Tongue (tissue), 2 donors: Measurements from ENCODE around the gene IST1. TPM values are rescaled to one million over a fixed set of nuclear protein-coding genes. Genes with fewer than 3 reads are reported as not detected.
"Not testable (repeated sequence)": the region's sequence is repeated elsewhere in the genome, so short reads cannot be mapped to it uniquely, and the experiment has no call there.

Experiments used
- DNase-seq: peaks from one replicate; pipeline ENCODE4 v3.0.0-alpha.2; 2015
- total RNA-seq: library from RNA; depleted of rRNA; stranded (reverse); fragments of >200 nt; gene quantifications from one replicate; pipeline ENCODE4 v1.2.3, GENCODE V29; 2014

The IST1 gene
- 213 TPM for total RNA-seq

DNA sequence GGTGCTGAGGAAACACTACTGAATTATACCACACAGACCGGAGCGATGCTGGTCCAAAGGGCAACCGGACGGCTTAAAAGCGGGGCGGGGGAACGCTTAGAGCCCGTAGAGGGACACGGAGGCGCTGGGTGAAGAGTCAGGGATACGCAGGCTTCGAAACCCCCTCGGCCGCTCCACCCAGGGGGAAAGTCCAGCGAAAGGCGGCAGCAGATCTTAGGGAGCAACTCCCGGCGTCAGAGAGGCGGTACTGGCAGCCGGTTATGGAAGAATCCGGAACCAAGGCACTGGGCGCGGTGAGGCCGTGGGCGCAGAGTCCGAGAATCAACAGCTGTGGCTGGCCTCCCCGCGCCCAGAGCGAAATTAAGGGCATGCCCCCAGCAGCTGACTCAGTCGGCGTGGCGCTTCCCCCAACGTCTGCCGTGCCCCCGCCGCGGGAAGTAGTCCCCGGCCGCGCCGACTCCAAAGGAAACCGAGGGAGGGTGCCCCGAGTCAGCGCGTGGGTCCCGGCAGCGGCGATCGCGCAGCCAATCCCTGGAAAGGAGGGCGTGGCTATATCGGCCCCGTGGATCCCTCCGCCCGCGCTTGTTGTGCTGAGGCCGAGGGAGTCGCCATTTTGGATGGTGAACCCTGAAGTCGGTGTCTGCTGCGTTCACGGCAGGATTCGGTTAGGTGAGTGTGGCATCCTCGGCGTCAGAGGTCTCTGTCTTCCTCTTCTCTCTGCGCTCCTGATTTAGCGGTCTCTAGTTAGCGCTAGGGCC lies at the start of gene IST1:
Gene IST1 (plus strand): TSS at position 611 of the 758 bp plus-strand sequence. CDS start 20,110 bp downstream, outside the sequence.
- DNase-seq = peak; percentile 99

DNA sequence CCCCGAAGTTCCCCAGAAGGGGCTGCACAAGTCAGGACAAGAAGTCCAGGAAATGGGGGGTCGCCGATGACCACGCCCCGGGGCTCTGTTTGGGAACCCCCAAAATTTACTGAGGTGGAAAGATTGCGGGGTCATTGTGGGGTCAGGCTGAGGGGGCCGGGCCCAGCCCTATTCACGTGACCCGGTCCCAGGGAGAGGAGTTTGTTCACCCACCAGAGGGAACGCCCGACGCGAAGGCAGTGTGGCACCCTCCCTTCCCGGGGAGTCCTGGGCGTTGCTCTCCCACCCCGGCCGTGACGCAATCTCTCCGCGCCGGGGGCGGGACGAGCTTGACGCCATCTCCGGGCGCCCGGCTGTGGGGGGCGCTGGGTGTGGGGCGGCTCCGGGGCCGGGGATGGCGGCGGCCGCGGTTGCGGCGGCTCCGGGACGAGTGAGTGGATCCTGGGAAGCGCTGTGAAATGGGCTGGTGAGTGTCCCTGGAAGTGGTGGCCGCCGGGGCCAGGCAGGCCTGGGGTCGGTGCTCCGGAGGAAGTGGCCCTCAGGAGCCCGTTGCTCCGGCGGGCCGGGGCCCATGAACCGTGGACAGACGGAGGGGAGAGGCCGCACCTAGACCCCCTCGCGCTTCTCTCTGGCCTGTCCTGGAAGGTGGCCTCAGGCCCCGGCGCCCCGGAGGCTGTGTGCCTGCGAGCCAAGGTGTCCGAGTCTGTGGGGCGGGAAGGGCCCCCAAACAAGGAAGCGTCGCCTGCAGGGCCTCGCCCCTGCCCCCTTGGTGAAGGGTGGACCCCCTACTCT lies 49.5 kb upstream of the IST1 start, which contains the start of gene ATXN1L:
Gene ATXN1L (plus strand): TSS at position 338 of the 792 bp plus-strand sequence. CDS start 3,765 bp downstream, outside the sequence.
- peak; percentile 94 for DNase-seq

DNA sequence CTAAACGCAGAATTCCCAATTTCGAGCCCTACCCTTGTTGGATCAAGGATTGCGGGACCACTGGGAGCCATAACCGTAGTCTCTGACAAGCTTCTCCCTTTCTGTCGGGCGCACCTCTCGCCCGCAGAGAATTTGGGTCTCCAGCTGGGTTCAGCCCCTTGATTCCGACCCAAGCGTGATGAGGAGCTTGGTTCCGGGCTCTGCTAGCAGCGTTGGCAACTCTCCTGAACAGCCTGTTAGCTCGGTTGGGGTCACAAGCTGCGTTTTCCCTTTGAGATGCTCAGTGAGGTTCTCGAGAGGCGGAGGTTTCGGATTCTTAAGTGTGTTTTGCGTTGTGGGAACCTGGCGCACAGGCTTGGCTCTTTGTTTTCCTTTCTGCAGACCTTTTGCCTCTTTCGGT lies 48.9 kb upstream of the IST1 start:
- peak; percentile 16 for DNase-seq

DNA sequence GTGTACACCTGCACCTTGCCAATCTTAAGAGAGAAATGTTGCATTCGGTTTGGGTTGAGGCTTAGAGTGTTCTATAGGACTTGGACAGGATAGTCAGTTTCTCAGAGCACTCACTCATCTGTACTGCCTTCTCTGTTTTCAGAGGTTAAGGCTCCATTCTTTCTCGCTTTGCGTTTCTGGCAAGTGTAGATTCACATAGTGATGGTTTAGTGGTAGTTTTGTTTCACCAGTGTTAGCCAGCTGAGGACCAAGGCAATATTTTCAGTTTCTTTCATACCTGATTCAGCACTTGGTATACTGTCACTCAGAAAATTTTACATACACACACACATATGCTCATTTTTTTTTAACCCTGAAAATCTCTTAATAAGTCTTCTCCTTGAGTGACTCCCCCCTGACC lies 48.2 kb upstream of the IST1 start:
- DNase-seq = no peak

DNA sequence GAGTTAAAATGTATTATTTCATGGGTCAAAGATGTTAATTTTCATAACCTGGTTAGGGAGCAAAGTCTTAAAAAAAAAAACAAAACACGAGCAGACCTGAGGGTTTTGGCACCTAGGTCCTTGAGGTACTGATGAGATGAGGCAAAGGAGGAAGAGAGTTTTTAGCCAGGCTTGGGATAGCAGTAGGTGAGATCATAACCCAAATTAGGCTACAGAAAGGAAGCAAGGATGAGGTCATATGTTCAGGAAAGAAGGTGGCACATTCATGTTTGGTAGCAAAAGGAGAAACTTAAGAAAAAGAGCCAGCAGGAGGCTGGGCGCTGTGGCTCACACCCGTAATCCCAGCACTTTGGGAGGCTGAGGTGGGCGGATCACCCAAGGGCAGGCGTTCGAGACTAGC lies 46.7 kb upstream of the IST1 start:
- no peak for DNase-seq

DNA sequence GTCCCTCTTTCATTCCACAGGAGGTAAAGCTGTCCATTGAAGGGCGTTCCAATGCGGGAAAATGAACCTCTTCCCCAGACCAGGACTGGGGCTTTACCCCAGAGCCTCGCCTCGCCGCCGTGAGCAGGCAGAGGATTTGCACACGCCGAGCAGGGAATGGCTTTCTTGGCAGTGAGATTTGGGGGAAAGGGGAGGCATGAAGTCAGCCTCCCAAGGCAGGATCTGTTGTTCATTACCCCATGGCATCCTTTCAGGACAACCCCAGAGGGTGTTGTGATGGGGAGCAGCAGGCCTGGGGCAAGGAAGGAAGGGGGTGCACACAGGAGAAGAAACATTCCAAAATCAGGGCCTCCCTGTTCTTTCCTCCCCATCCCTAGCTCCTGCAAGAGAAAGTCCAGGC lies 43.6 kb upstream of the IST1 start:
- peak; percentile 22 for DNase-seq

DNA sequence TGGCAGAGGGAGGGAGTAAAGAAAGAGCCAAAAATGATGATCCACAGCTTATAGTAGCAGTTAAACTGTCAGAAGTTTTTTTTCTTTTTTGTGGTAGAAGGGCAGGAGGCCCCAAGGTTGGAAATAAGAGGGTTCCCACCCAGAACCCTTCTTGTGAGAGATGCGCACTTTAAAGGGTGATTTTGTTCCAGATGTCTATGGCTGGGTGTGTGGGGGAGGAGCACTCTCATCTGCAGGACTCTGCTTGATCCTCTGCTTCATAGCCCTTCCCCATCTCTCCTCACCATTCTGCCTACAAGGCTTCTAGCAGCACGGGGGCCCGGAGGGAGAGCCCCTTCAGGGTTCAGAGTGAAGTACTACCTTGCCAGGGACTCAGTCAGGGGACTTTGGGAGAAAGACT lies 43.2 kb upstream of the IST1 start:
- no peak for DNase-seq

DNA sequence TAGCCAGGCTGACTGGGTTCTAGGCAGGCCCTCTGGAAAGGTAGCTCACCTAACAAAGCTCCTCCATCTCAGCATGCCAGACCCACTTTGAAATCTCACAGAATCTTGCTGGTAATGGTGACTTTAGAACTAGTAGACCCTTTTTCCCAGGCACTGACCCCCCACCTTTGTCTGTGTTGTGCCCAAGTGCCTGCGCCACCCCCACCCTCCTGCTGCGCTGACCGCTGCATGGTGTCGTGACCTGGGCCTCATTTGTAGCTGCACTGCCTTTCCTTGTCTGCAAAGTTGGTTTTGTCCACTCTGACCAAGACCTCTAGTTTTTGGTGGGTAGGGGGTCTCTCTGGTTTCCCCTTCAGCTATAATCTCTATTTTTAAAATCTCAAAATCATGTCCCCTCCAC lies 42.8 kb upstream of the IST1 start:
- no peak for DNase-seq

DNA sequence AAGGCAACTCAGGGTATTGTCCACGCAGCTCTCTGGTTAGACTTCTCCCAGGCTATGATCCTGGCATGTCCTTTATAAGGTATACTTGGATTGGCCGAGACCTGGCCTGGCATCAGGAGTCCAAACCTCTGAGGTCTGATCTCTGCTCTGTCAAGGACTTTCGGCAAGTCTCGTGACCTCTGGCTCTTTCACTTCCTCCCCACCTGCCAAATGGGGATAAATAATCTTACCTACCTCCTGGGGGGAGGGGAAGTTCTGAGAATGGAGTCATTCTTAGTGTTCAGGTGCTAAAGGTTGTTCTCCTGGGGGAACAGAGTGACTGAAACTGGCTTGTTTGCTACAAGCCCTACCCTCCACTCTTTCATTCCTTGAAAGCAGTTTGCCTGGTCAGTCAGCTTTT lies 41.9 kb upstream of the IST1 start:
- no peak for DNase-seq

DNA sequence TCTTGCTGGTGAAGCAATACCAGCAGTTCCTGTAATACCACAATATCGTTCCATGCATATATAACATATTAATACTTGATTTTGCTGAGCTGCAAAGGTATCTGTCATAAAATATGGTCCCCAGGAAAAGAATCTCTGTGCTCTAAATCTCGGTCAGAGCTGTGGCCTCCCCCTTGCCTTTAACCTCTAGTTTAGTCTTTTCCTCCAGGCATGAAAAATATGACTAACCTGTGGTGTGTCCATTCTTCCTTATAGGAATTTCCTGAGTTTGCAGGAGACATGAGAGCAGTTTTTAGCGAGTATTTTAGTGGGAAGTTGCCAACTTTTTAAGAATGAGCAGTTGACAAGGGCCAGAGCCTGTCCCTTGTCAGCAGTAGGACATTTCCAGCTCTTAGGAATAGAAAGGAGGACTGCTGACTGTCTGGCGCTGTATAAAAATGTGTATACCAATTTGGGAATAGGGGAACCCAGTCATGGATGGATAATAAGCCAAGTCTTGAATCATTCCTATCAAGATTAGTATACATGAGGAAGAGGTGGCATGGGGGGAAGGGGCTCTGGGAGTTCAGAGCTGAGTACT lies 40.9 kb upstream of the IST1 start:
- DNase-seq = no peak

DNA sequence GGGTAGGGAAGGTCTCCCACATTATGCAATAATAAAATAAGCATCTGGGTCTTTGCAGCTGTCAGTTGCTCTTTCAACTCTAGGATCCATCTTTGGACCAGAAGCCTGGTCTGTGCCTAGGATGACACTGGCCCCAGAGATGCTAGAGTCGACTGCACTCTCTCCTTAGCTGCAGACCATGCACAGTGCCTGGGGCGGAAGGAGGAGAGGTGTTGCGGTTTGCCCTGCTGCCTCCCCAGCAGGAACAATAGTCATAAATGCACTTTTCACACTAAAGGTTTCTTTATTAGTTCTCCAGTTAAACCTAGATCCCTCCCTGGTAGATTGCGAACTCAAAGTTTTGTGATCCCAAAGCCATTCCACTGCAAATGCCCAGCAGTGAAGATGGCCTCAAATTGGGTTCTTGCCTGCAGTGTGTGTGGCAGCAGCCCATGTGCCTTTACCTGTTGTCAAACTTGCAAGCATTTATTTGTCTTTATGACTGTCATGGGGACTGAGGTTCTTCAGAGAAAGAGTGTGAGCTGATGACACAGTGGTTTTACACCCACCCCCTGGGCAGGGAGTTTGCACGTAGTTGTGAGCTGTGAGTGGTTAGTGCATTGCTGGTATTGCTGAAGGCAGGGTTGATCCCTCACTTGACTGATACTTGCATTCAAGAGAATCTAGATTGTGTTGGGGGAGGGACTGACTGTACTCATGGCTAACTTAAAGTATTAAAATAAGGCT lies 39.2 kb upstream of the IST1 start:
- no peak for DNase-seq

DNA sequence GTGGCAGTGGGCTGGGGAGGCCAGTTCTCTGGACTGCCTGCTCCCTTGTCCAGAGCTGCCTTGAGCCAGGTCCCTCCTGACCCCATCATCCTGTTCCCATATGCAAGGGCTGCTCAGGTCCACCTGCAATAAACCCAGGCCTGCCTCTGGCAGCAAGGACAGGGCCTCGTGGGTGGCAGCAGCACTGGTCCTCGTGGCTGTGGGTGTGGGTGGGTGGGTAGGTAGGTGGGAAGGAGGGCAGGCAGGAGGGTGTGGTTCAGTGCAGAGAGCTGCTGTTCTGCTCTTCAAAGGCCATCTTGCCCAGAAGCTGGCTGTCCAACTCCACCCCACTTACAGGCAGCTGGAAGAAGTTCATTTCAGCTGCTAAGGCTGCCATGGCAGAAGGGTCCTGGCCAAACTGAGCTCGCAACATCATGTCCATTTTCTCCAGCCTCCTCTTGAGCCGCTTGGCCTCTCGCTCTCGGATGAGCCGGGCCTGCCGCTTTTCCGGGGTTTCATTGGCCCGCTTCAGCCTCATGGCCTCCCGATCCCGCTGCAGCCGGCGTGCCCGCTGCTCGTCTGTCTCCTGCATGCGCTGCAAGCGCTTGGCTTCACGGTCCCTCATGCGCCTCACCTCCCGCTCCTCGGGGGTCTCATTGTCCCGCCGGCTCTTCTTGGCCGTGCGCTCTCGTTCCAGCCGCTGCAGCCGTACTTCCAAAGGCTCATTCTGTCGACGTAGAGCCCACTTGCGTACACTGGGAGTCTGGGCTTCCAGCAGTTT lies 35.4 kb upstream of the IST1 start:
- no peak for DNase-seq

DNA sequence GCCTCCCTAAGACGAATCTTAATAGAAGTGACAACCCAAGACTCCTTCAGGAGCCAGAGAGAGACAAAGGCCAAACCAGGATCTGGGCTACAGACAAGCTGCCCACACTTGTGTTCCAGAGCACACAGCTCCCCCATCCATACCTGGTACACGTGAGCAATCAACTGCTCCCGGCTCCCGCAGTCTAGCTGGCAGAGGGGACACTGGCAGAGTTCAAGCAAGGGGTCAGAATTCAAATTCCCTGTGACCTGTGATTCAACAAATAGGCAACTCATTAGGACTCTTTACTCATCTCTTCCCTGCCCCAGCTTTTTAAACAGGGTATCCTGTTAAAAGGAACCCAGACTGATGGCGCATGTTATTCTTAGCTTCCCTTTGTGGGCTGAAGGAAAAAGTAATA lies 31.3 kb upstream of the IST1 start:
- no peak for DNase-seq

DNA sequence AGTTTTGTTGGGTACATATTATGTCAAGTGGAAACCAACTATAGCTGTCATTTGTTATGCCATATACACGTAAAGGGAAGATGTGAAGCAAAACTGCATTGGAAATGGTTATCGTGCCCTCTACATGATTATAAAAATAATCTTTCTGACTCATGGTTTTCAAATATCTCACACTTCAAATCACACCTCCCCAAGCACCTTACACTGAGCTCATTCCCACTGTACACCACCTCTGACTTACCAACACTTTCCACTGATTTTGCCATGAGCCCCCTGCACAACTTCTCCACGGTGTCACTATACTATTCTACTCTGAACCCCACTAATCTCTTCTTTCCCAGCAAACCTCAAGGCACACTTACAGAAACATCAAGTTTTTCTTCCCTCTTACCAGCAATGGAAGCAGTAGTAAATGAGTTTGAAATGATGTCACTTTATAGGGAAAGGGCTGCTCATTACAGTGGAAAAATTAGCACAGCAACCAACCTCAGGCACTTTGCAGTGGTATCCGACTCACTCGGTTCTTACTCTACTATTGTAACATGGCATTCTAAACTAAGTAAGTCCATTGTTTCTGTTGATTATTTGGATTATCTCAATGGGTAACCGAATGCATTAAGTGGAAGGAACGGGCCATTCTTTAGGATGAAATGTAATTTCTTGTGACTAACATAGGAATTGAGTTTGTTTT lies 30.0 kb upstream of the IST1 start:
- DNase-seq = no peak

DNA sequence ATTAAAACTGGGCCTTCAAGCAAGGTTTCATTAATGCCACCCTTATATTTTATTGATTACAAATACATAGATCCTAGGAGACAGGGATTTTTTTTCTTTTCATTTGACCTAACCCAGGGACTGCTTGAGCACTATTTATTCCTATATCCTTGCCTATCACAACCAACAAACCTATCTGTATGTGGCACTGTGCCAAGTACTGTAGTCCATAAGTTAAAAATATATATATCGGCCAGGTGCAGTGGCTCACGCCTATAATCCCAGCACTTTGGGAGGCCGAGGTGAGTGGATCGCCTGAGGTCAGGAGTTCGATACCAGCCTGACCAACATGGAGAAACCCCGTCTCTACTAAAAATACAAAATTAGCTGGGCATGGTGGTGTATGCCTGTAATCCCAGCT lies 28.2 kb upstream of the IST1 start:
- not testable (repeated sequence) for DNase-seq

DNA sequence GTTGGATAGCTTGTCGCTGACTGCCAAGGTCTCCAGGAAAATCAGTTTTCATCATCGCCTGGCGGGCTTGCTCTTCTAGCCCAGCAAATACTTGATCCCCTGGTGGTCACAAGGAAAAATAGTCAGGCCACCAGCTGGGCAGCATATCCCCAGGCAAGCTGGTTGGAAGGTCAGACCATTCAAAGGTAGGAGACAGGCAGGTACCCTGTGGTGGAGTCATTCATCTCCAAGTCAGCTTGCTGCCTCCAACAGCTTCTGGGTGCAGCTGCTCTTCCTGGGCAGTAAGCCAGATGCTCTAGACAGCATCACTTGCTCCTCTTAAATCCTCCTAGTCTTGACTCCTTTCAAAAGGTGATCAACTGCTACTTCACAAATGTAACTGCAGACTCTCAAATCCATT lies 27.4 kb upstream of the IST1 start:
- DNase-seq = peak; percentile 43

DNA sequence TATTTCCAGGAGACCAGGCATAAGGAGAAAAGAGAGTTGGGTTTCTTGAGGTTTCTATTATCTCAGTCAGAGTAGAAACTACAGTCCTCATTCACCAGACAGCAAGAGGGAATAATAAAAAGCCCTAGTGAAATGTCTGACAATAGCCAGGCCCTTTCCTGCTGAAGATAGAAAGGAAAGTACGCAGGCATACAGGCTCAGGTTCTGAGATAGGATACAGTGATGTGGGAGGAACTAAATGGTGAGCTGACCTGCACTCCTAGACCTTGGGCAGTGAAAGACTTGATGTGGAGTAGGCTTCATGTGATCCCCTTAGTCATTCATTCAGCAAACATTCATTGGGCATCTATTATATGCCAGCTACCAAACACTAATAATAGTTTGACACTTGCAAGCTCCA lies 26.2 kb upstream of the IST1 start:
- DNase-seq = no peak

DNA sequence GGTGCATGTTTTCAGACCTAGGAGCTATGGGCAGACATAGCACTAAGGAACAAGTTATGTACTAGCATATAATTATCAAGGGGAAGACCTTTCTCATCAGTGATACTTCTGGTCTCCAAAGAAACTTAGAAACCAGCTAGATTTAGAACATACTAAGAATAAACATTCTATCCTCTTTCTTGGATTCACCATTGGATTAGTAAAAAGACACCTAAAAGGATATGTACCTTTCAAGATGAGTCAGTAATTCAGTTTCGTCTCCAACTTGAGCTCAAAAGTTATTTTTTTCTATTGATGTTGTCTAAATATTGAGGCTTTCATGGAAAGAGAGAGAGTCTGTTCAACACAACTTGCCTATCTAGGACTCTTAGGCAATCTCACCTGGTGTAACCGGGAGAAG lies 24.5 kb upstream of the IST1 start:
- no peak for DNase-seq

DNA sequence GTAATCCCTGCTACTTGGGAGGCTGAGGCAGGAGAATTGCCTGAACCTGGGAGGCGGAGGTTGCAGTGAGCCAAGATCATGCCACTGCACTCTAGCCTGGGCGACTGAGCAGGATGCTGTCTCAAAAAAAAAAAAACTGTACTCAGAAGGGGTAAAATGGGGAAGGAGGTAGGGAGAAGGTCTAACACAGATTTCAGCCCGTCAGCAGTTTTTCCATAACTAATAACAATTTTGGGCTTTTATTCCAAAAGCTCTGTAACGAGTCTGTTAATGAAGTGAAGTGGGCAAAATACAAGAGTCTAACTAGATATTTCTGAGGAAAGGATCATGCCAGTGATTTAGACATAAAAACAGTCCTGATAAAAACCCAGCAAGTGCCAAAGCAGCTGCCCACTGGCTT lies 22.1 kb upstream of the IST1 start:
- DNase-seq = no peak

DNA sequence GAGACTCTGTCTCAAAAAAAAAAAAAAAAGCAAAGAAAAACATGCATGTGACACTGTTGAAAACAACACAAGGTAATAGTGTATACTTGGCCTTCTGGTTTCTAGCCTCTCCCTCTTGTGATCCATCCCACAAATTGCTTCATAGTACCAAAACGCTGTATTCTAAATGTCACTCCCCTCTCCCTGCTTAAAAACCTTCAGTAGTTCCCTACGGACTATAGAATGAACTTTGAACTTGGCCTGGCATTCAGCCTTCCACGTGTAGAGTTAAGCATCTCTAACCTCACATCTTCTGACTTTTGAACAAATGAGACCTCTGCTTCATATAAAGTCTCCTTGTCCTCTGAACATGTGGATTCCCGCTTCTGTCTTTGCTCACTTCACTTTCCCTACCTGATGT lies 16.4 kb upstream of the IST1 start:
- no peak for DNase-seq

DNA sequence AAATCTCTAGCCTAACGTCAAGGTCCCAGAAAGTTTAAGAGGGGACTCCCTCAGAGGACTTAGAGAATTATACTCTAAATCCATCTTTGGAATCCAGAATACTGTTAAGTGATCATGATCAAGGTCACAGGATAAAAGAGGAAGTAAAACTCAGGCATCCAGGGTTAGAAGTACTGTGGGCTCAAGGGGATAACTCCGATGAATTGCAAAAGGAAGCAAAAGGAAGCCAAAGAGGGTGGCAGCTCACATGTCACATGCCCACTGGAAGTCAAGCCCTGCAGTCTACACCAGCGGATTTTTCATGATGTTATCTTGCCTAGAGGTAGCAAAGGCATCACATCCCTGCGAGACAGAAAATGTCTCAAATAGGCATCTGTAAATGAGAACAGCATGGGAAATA lies 15.2 kb upstream of the IST1 start:
- no peak for DNase-seq
